Choroid plexus epithelial cell (primary cell): ENCODE measurements around the gene SLF2.

Source experiments
- DNase-seq: peaks from one replicate; pipeline ENCODE4 v3.0.0-alpha.2; 2010; ENCODE audit warnings: low read depth
- H3K4me3 ChIP-seq: 2 replicates; pipeline ENCODE4 v1.5.1; 2011; ENCODE audit warnings: low read depth, mild to moderate bottlenecking, control low read depth, low read length, moderate library complexity
- TF ChIP-seq, protein P1 (sequence below): conservative IDR thresholded peaks from 2 replicates; pipeline ENCODE4 v1.5.1; 2011; ENCODE audit warnings: low read depth, mild to moderate bottlenecking, control low read depth, inconsistent platforms, low read length, moderate library complexity

The SLF2 gene, protein sequence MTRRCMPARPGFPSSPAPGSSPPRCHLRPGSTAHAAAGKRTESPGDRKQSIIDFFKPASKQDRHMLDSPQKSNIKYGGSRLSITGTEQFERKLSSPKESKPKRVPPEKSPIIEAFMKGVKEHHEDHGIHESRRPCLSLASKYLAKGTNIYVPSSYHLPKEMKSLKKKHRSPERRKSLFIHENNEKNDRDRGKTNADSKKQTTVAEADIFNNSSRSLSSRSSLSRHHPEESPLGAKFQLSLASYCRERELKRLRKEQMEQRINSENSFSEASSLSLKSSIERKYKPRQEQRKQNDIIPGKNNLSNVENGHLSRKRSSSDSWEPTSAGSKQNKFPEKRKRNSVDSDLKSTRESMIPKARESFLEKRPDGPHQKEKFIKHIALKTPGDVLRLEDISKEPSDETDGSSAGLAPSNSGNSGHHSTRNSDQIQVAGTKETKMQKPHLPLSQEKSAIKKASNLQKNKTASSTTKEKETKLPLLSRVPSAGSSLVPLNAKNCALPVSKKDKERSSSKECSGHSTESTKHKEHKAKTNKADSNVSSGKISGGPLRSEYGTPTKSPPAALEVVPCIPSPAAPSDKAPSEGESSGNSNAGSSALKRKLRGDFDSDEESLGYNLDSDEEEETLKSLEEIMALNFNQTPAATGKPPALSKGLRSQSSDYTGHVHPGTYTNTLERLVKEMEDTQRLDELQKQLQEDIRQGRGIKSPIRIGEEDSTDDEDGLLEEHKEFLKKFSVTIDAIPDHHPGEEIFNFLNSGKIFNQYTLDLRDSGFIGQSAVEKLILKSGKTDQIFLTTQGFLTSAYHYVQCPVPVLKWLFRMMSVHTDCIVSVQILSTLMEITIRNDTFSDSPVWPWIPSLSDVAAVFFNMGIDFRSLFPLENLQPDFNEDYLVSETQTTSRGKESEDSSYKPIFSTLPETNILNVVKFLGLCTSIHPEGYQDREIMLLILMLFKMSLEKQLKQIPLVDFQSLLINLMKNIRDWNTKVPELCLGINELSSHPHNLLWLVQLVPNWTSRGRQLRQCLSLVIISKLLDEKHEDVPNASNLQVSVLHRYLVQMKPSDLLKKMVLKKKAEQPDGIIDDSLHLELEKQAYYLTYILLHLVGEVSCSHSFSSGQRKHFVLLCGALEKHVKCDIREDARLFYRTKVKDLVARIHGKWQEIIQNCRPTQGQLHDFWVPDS

DNA sequence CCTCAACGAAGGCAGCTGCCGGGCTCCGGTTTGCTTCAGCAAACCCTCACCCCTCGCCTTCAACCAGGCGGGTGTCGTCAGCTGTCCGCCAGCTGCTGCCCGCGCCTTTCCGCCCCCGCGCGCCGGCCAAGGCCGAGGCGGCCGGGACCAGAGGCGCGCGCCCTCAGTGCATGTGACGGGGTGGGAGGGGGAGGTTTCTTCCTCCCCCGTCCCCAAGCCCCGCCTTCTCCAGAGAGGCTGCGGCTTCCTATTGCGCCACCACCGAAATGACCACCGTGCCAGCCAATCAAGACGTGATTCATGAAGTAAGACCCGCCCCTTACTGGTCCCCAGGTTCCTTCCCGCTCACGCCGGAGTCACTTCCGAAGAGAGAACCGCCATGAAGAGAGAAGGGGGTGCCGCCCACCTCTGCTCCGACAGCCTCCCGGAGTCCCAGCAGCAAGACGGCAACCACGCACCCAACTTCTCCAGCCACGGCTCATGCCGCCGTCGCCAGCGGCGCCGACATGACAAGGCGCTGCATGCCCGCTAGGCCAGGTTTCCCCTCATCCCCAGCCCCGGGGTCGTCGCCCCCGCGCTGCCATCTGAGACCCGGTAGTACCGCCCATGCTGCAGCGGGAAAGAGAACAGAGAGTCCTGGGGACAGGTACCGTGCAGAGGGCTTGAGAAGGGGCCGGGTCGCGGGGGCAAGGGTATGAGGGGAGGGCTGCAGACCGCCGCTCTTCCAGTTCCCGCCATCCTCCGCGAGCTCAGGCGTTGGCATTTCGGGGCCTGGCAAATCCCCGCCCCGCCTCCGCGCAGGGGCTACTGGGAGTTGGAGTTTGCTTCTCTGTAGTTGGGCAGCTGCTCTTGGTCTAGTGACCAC, at the start of gene SLF2:
Gene SLF2, plus strand, starts transcription at position 359 of the 865 bp plus-strand sequence. Its CDS starts 148 bp downstream, at position 507.
- H3K4me3 ChIP-seq = peak within 1 kb of the TSS; percentile 95
- TF ChIP-seq, protein P1, sequence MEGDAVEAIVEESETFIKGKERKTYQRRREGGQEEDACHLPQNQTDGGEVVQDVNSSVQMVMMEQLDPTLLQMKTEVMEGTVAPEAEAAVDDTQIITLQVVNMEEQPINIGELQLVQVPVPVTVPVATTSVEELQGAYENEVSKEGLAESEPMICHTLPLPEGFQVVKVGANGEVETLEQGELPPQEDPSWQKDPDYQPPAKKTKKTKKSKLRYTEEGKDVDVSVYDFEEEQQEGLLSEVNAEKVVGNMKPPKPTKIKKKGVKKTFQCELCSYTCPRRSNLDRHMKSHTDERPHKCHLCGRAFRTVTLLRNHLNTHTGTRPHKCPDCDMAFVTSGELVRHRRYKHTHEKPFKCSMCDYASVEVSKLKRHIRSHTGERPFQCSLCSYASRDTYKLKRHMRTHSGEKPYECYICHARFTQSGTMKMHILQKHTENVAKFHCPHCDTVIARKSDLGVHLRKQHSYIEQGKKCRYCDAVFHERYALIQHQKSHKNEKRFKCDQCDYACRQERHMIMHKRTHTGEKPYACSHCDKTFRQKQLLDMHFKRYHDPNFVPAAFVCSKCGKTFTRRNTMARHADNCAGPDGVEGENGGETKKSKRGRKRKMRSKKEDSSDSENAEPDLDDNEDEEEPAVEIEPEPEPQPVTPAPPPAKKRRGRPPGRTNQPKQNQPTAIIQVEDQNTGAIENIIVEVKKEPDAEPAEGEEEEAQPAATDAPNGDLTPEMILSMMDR = no peak
- peak; percentile 99 for DNase-seq

DNA sequence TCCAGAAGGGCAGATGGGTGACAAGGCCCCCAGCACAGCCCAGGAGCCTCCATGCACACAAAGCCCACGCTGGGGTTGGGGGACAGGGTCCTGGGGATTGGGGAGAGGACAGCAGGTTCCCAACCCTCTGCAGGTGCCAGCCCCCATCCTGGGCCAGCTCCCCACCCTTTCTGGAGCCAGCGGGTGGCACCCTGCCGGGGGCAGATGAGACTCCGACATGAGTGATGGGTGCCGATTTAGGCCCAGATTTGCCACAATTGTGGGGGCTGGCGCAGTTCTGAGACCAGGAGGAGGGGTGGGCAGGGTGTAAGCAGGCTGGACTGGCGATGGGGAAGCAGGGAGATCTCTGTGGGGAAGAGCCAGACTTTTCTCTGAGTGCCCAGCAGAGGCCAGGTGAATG, 49.3 kb upstream of the SLF2 start:
- H3K4me3 ChIP-seq = no peak overlapping the region
- TF ChIP-seq, protein P1 = no peak
- no peak for DNase-seq

- H3K4me3 ChIP-seq = no peak overlapping the region
- DNase-seq = no peak
- TF ChIP-seq, protein P1 = no peak
These were observed 48.5 kb upstream of the SLF2 start for GRCh38 chr10:100864036-100864885.

- no peak for DNase-seq
- H3K4me3 ChIP-seq = no peak overlapping the region
- TF ChIP-seq, protein P1 = no peak
These were observed 47.8 kb upstream of the SLF2 start for GRCh38 chr10:100864978-100865377.

DNA sequence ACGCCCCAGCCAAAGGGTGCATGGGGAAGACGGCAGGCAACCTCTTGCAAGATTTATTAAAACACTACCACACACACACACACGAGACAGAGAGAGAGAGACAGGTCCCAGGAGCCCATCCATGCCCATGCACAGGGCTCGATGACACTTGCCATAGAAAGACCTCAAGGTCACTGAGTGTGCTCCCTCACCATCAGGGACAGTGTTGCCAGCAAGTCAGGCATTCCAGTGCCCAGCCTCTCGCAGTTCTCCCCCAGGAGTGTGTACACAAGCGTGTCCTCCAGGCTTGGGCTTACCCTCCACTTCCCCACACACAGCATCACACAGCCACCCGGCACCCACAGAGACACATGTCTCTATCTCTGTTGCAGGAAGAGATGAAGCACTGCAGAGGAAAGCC, 46.8 kb upstream of the SLF2 start:
- no peak for DNase-seq
- no peak overlapping the region for H3K4me3 ChIP-seq
- TF ChIP-seq, protein P1 = no peak
